Measurements from ENCODE around the gene TRIML2.

Gene TRIML2

GRCh38 chr4:188042191-188042590 is 67.2 kb downstream of the TRIML2 start:
- TF ChIP-seq CTCF (IDR thresholded peaks at IDR 0.05; ENCODE audit: low read length) (no peak), EZH2 (IDR thresholded peaks at IDR 0.05; ENCODE audit: borderline replicate concordance, low read length) (no peak)
- Histone ChIP-seq H3K9ac (ENCODE audit: low read length) (no peak overlapping the region), H3K4me3 (ENCODE audit: low read depth, low read length, poor library complexity, severe bottlenecking) (no peak overlapping the region), H3K9me3 (ENCODE audit: low read length) (no peaks in the 10 kb centered on the region), H3K27ac (ENCODE audit: low read depth, low read length, poor library complexity, severe bottlenecking) (no peak overlapping the region), H4K20me1 (ENCODE audit: insufficient read depth, low read length) (no peaks in the 10 kb centered on the region), H3K36me3 (ENCODE audit: insufficient read depth, low read length) (no peaks in the 10 kb centered on the region), H3K9me2 (ENCODE audit: low read depth, low read length) (no peaks in the 10 kb centered on the region), H3K4me2 (ENCODE audit: low read length) (no peak overlapping the region), H3K27me3 (ENCODE audit: insufficient read depth, low read length) (no peaks in the 10 kb centered on the region), H3K4me1 (ENCODE audit: insufficient read depth, low read length, severe bottlenecking) (no peaks in the 10 kb centered on the region), H3K79me2 (ENCODE audit: insufficient read depth, low read length) (no peaks in the 10 kb centered on the region), H2AFZ (ENCODE audit: low read length) (no peak overlapping the region), H3F3A (ENCODE audit: insufficient read depth, low read length) (no peaks in the 10 kb centered on the region)

DNA sequence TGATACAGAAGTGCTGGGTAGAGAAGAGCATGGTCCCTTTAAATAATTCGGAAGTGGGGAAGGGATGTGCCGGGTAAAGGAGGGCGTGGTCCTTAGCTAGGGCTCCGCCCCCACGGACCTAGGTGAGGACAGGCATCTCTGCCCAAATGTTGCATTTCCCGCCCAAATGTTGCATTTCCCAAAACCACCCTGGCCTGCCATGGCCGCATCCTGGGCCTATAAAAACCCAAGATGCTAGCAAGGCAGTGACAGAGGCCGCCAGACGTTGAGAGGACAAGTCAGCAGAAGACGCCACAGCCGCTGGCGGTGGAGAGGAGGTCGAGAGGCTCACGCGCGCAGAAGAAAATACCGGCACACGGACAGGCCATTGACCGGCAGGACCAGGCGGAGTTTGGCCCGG is 67.7 kb downstream of the TRIML2 start:
- Histone ChIP-seq H3K4me2 (ENCODE audit: low read length) (no peak overlapping the region), H2AFZ (ENCODE audit: low read length) (no peak overlapping the region), H3K9me3 (ENCODE audit: low read length) (no peaks in the 10 kb centered on the region), H3K9me2 (ENCODE audit: low read depth, low read length) (no peaks in the 10 kb centered on the region), H3K4me3 (ENCODE audit: low read depth, low read length, poor library complexity, severe bottlenecking) (no peak overlapping the region), H3K79me2 (ENCODE audit: insufficient read depth, low read length) (no peaks in the 10 kb centered on the region), H3F3A (ENCODE audit: insufficient read depth, low read length) (no peaks in the 10 kb centered on the region), H3K27me3 (ENCODE audit: insufficient read depth, low read length) (no peaks in the 10 kb centered on the region), H3K36me3 (ENCODE audit: insufficient read depth, low read length) (no peaks in the 10 kb centered on the region), H3K27ac (ENCODE audit: low read depth, low read length, poor library complexity, severe bottlenecking) (no peak overlapping the region), H3K4me1 (ENCODE audit: insufficient read depth, low read length, severe bottlenecking) (no peaks in the 10 kb centered on the region), H3K9ac (ENCODE audit: low read length) (no peak overlapping the region), H4K20me1 (ENCODE audit: insufficient read depth, low read length) (no peaks in the 10 kb centered on the region)
- TF ChIP-seq CTCF (IDR thresholded peaks at IDR 0.05; ENCODE audit: low read length) (no peak), EZH2 (IDR thresholded peaks at IDR 0.05; ENCODE audit: borderline replicate concordance, low read length) (no peak)

Measured in OCI-LY1 (cell line).